Body of pancreas (tissue), 4 donors: ENCODE results near the gene FAM83E.

Experiments
- CTCF ChIP-seq, 7 experiments: fragments of 450-650 bp in 4 of 7; fragments of 200-600 bp in 3 of 7; sonication (generic) in 3 of 7; IDR thresholded peaks; one replicate each; pipeline ENCODE4 v1.5.1; 2016 to 2019; ENCODE audit warnings: antibody characterized with exemption in 7 of 7
- POLR2A ChIP-seq, 3 donors: fragments of 450-650 bp; IDR thresholded peaks; one replicate each; pipeline ENCODE4 v1.6.1; 2016; ENCODE audit warnings: antibody characterized with exemption in 3 of 3, mild to moderate bottlenecking in 2 of 3

DNA sequence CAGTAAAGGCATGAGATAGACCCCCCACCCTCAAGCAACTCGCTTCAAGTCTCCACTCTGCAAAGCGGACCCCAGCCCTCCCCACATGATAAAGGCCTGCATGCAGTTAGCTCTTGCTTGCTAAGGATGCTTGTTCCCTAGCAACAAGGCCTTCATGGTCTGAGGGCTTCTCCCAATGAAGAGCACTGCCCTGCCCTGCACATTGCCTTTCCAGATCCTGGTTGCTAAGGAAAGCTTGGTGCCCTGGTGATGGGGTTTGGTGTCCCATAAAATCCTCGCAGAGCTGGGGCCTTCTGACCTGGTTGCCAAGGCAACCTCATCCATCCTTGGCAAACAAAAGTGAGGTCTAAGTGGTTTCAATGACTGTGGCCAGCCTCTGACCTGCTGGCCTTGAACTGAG, 16.3 kb upstream of the FAM83E start:
- TF ChIP-seq CTCF (IDR thresholded peaks at IDR 0.05) (no peak), POLR2A (IDR thresholded peaks at IDR 0.05) (no peak)
